Gastroesophageal sphincter (tissue), 3 donors: Measurements from ENCODE around the gene KCTD19.

Source experiments
- POLR2A ChIP-seq, 2 donors: fragments of 450-650 bp; IDR thresholded peaks; one replicate each; pipeline ENCODE4 v1.6.1; 2017; ENCODE audit warnings: antibody characterized with exemption in 2 of 2, mild to moderate bottlenecking in 2 of 2, moderate library complexity in 1 of 2
- POLR2AphosphoS5 ChIP-seq: sonication (generic); formaldehyde crosslinking; IDR thresholded peaks from one replicate; pipeline ENCODE4 v1.6.1; 2017; ENCODE audit warnings: antibody characterized with exemption
- TF ChIP-seq, protein P1 (sequence below), 4 experiments: fragments of 200-600 bp in 2 of 4; fragments of 450-650 bp in 2 of 4; sonication (generic) in 1 of 4; IDR thresholded peaks; one replicate each; pipeline ENCODE4 v1.5.1; 2017 to 2019; ENCODE audit warnings: antibody characterized with exemption in 4 of 4, mild to moderate bottlenecking in 2 of 4, moderate library complexity in 2 of 4

- TF ChIP-seq, protein P1, sequence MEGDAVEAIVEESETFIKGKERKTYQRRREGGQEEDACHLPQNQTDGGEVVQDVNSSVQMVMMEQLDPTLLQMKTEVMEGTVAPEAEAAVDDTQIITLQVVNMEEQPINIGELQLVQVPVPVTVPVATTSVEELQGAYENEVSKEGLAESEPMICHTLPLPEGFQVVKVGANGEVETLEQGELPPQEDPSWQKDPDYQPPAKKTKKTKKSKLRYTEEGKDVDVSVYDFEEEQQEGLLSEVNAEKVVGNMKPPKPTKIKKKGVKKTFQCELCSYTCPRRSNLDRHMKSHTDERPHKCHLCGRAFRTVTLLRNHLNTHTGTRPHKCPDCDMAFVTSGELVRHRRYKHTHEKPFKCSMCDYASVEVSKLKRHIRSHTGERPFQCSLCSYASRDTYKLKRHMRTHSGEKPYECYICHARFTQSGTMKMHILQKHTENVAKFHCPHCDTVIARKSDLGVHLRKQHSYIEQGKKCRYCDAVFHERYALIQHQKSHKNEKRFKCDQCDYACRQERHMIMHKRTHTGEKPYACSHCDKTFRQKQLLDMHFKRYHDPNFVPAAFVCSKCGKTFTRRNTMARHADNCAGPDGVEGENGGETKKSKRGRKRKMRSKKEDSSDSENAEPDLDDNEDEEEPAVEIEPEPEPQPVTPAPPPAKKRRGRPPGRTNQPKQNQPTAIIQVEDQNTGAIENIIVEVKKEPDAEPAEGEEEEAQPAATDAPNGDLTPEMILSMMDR (IDR thresholded peaks at IDR 0.05) = no peak
- no peak for TF ChIP-seq POLR2AphosphoS5
- TF ChIP-seq POLR2A (IDR thresholded peaks at IDR 0.05) = no peak
Observed at GRCh38 chr16:67296420-67296819, 30.1 kb downstream of the KCTD19 start.
